Measurements from ENCODE around the gene HSD11B1. TPM values are rescaled to one million over a fixed set of nuclear protein-coding genes. Genes with fewer than 3 reads are reported as not detected.
A peak's percentile ranks its signal among the peaks of the same experiment; 100 is the strongest.
"Not testable (repeated sequence)": the region's sequence is repeated elsewhere in the genome, so short reads cannot be mapped to it uniquely, and the experiment has no call there.

Gene HSD11B1
- total RNA-seq, 2 donors from 2014 or later, result 9.3 to 29.1 TPM

DNA sequence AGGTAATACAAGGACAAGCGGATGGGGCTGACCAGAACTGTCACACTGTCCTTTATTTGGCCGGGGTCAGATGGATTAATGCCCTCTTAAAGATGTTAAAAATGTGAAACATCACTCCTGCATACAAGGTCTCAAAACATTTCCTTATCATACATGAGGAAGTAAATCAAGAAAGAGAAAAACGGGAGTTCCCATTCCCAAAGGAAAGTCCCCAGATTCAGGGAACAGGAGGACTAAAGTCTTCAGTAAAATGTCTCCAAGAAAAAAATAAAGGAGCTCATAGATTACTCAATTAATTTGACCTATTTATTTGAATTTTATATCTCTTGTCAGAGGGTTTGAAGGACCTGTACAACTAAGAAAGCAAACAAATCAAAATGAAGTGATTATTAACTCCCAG lies 13.4 kb upstream of the HSD11B1 start:
- no peaks in the 10 kb centered on the region for H3K9me3 ChIP-seq
- no peaks in the 10 kb centered on the region for H3K4me1 ChIP-seq (replicated peaks)
- H3K27ac ChIP-seq, result no peak overlapping the region
- DNase-seq (ENCODE audit: low spot score), result no peak
- 70% methylated on average over 3 of the region's 3 CpGs for WGBS
- no peaks in the 10 kb centered on the region for H3K27me3 ChIP-seq (replicated peaks; ENCODE audit: insufficient read depth)
- intact Hi-C loops (cut with DNase I), result loop anchor here (5.0 kb wide), 1 partner anchor 84 kb away; no protein-coding TSS in a partner anchor
- no peaks in the 10 kb centered on the region for H3K36me3 ChIP-seq
- H3K4me3 ChIP-seq, result no peak overlapping the region
- TF ChIP-seq, protein P1, sequence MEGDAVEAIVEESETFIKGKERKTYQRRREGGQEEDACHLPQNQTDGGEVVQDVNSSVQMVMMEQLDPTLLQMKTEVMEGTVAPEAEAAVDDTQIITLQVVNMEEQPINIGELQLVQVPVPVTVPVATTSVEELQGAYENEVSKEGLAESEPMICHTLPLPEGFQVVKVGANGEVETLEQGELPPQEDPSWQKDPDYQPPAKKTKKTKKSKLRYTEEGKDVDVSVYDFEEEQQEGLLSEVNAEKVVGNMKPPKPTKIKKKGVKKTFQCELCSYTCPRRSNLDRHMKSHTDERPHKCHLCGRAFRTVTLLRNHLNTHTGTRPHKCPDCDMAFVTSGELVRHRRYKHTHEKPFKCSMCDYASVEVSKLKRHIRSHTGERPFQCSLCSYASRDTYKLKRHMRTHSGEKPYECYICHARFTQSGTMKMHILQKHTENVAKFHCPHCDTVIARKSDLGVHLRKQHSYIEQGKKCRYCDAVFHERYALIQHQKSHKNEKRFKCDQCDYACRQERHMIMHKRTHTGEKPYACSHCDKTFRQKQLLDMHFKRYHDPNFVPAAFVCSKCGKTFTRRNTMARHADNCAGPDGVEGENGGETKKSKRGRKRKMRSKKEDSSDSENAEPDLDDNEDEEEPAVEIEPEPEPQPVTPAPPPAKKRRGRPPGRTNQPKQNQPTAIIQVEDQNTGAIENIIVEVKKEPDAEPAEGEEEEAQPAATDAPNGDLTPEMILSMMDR (IDR thresholded peaks at IDR 0.05), result no peak
- TF ChIP-seq POLR2A (IDR thresholded peaks at IDR 0.05) (no peak), POLR2AphosphoS5 (IDR thresholded peaks at IDR 0.05) (no peak)

DNA sequence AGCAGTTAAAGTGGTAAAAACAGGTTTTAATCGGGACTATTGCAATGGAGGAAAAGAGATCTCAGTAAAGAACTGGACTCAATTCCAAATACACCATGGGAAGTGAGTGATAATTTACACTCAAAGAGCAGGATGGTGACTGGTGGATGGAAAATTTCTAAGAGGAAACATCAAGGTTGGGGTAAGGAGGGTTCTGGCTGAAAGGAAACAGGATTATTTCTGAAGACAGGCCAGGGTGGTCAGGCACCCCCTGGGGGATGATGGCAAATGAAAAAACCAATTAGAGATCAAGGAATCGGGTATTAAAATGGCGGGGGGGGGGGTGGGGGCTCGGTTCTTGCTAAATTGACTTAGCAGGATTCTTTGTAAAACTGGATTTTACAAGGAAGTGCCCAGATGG lies 12.3 kb upstream of the HSD11B1 start:
- no peak for DNase-seq (ENCODE audit: low spot score)
- Histone ChIP-seq H3K27ac (peak overlapping the region in 1 of 2 donors; percentile 16), H3K4me1 (replicated peaks) (no peaks in the 10 kb centered on the region), H3K36me3 (no peaks in the 10 kb centered on the region), H3K4me3 (no peak overlapping the region), H3K9me3 (no peaks in the 10 kb centered on the region), H3K27me3 (replicated peaks; ENCODE audit: insufficient read depth) (no peaks in the 10 kb centered on the region)
- 54% methylated on average over 4 of the region's 4 CpGs for WGBS
- TF ChIP-seq POLR2A (IDR thresholded peaks at IDR 0.05) (no peak), POLR2AphosphoS5 (IDR thresholded peaks at IDR 0.05) (no peak)
- TF ChIP-seq, protein P1 (IDR thresholded peaks at IDR 0.05), result no peak
- intact Hi-C loops (cut with DNase I), result loop anchor here (2.0 to 5.0 kb wide), 3 partner anchors 55 to 115 kb away; no protein-coding TSS in a partner anchor

DNA sequence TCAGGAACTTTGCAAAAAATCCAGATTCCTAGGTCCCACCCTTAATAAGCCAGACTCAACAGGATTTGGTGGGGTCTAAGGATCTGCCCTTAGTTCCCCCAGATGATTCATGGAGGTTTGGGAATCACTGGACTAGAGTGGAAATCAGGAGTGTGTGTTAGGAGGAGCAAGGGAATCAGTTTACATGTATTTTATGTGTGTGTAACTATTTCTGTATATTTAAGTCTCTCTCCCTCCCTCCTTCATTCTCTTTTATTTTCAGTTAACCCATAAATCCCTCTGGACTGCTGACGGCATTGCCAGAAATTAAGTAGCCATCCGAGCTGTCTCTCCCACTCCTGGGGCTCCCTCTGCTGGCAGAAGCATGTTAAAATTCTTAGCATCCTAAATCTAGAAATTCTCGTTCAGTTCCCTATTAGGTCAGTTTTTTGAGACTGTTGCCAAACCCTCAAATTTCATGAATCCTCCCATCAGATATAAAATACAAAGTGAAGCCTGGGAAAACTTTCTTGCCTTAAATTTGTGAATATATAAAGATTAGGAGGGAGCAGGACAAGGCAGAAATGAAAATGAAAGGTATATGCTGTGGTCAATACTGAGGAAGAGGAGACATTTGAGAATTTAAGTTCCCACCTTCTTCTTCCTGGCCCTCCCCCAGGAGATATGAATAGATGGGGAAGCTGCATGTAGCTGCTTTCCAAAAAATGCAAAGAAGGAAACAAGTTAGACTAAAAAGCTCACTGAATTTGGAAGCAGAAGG lies 11.7 kb upstream of the HSD11B1 start:
- no peaks in the 10 kb centered on the region for H3K27me3 ChIP-seq (replicated peaks; ENCODE audit: insufficient read depth)
- intact Hi-C loops (cut with DNase I), result loop anchor here (2.0 to 5.0 kb wide), 3 partner anchors 54 to 116 kb away; no protein-coding TSS in a partner anchor
- TF ChIP-seq, protein P1 (IDR thresholded peaks at IDR 0.05), result peak; percentile 73 to 90 (median 86)
- no peak for TF ChIP-seq POLR2A (IDR thresholded peaks at IDR 0.05)
- TF ChIP-seq POLR2AphosphoS5 (IDR thresholded peaks at IDR 0.05), result peak; percentile 62

DNA sequence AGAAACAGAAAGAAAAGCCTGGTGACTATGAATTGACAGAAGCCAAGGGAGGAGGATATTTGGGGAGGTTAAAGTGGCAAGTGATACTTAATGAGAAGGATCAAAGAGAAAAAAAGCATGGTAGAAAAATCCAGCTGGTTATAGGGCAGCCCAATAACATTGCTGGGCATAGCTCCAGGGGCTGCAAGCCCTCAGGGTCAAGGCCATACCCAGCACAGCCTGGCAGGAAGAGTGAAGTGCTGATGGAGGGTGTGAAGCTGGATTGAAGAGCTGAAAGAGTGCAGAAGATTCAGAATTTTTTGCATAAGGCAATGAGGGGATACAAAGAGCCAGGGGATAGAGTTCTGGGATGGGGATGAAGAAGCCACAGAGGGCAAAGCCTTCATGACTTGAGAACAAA lies 8.0 kb upstream of the HSD11B1 start:
- Histone ChIP-seq H3K27ac (no peak overlapping the region), H3K27me3 (replicated peaks; ENCODE audit: insufficient read depth) (no peaks in the 10 kb centered on the region), H3K4me3 (no peak overlapping the region), H3K36me3 (no peaks in the 10 kb centered on the region), H3K4me1 (replicated peaks) (no peaks in the 10 kb centered on the region), H3K9me3 (no peaks in the 10 kb centered on the region)
- no peak for DNase-seq (ENCODE audit: low spot score)
- intact Hi-C loops (cut with DNase I), result no loop called here
- TF ChIP-seq, protein P1 (IDR thresholded peaks at IDR 0.05), result no peak
- no peak for TF ChIP-seq POLR2AphosphoS5 (IDR thresholded peaks at IDR 0.05)
- TF ChIP-seq POLR2A (IDR thresholded peaks at IDR 0.05), result no peak

More for the DNA sequence above, 11.7 kb upstream of the HSD11B1 start:
- no peaks in the 10 kb centered on the region for H3K9me3 ChIP-seq
- H3K4me3 ChIP-seq, result no peak overlapping the region
- DNase-seq (ENCODE audit: low spot score), result peak; percentile 76
- H3K4me1 ChIP-seq (replicated peaks), result no peaks in the 10 kb centered on the region
- H3K27ac ChIP-seq, result peak overlapping the region in 1 of 2 donors; percentile 16
- 0% methylated on average over 3 of the region's 3 CpGs for WGBS
- no peaks in the 10 kb centered on the region for H3K36me3 ChIP-seq

DNA sequence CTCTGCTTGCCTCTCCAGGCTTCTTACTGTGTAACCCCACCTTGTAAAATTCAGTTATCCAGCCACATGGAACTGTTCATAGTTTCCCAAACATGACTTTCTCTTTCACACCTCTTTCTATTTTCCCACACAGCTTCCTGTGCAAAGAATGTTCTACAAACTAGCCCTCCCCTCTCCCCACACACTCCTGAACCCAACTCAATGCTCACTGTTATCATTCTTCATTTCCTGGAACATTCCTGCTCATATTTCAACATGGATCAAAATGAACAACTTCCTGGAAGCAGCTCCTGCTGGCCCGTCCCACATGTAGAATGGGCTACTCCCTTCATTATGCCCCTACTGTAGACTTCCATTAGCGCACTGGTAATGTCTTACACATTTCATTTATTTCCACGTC lies 7.5 kb upstream of the HSD11B1 start:
- intact Hi-C loops (cut with DNase I), result no loop called here
- no peaks in the 10 kb centered on the region for H3K4me1 ChIP-seq (replicated peaks)
- H3K27ac ChIP-seq, result no peak overlapping the region
- no peaks in the 10 kb centered on the region for H3K27me3 ChIP-seq (replicated peaks; ENCODE audit: insufficient read depth)
- no peaks in the 10 kb centered on the region for H3K9me3 ChIP-seq
- no peaks in the 10 kb centered on the region for H3K36me3 ChIP-seq
- no peak overlapping the region for H3K4me3 ChIP-seq
- WGBS, result 90% methylated on average over 3 of the region's 3 CpGs
- TF ChIP-seq, protein P1 (IDR thresholded peaks at IDR 0.05), result no peak
- TF ChIP-seq POLR2AphosphoS5 (IDR thresholded peaks at IDR 0.05) (no peak), POLR2A (IDR thresholded peaks at IDR 0.05) (no peak)
- no peak for DNase-seq (ENCODE audit: low spot score)

DNA sequence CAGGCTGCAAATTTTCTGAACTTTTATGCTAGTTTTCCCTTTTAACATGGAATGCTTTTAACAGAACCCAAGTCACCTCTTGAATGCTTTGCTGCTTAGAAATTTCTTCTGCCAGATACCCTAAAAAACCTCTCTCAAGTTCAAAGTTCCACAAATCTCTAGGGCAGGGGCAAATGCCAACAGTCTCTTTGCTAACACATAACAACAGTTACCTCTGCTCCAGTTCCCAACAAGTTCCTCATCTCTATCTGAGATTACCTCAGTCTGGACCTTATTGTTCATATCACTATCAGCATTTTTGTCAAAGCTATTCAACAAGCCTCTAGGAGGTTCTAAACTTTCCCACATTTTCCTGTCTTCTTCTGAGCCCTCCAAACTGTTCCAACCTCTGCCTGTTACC lies 4.0 kb upstream of the HSD11B1 start:
- H3K36me3 ChIP-seq; H3K27ac ChIP-seq; intact Hi-C loops (cut with DNase I); H3K4me3 ChIP-seq; DNase-seq (ENCODE audit: low spot score); H3K9me3 ChIP-seq; H3K4me1 ChIP-seq (replicated peaks); H3K27me3 ChIP-seq (replicated peaks; ENCODE audit: insufficient read depth): not testable (repeated sequence)
